ENCODE measurements around the gene PLB1.

The PLB1 gene

DNA sequence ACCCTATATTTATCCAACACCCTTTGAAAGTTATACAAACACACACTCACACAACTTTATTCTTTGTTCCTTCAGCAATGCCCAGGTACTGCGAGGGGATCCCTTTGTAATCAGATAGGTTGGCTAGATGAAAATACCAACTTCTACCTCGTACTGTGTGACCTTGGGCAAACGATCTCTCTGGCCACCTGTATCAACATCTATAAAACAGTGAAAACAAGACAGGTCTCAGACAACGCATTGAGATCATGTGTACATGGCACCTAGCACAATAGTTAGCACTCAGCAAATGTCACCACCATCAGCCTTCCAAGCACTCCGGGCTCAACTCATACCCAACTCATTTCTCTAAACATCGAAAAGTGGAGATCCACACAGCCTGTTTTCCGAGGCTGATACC lies 137.3 kb downstream of the PLB1 start:
- Mint-ChIP-seq H3K27me3 (peaks cover 0 to 5% of the 10 kb centered on the region in 2 donors), H3K4me1 (peaks cover 7% of the 10 kb centered on the region in 2 donors), H3K27ac (no peak overlapping the region), H3K36me3 (no peaks in the 10 kb centered on the region), H3K4me3 (no peak overlapping the region), H3K9me3 (no peaks in the 10 kb centered on the region)
- no peak for DNase-seq
- no peak for ATAC-seq (replicated peaks)

GRCh38 chr2:28633746-28634145 lies 137.9 kb downstream of the PLB1 start:
- peaks cover 0 to 2% of the 10 kb centered on the region in 2 donors for H3K9me3 Mint-ChIP-seq
- no peak for ATAC-seq (replicated peaks)
- no peak for DNase-seq
- H3K36me3 Mint-ChIP-seq: no peaks in the 10 kb centered on the region
- peaks cover 11 to 13% of the 10 kb centered on the region in 2 donors for H3K4me1 Mint-ChIP-seq
- H3K4me3 Mint-ChIP-seq: no peak overlapping the region
- H3K27me3 Mint-ChIP-seq: peaks cover 0 to 5% of the 10 kb centered on the region in 2 donors
- H3K27ac Mint-ChIP-seq: no peak overlapping the region

DNA sequence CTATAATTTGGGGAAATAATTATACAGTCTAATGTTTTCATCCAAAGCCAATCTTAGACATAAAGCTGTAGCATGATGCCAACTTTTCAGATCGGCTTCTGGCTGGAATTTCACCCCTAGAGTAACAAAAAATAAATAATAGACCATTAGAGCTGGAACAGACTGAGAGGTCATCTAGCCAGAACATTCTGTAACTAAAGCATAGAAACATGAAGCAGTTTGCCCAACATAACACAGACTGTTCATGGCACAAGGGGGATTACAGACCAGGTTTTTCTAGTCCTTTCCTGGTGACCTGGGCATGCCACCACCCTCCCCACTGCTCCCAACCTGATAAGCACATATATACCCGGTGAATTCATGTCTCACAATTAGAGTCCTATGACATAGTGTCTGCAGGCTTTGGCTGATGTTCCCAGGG lies 139.3 kb downstream of the PLB1 start:
- Mint-ChIP-seq H3K4me3 (no peak overlapping the region), H3K4me1 (peaks cover 16 to 27% of the 10 kb centered on the region in 2 donors), H3K27ac (no peak overlapping the region), H3K9me3 (peaks cover 0 to 2% of the 10 kb centered on the region in 2 donors), H3K36me3 (no peaks in the 10 kb centered on the region), H3K27me3 (peaks cover 5 to 6% of the 10 kb centered on the region in 2 donors)
- DNase-seq (no peak), ATAC-seq (replicated peaks) (no peak)

DNA sequence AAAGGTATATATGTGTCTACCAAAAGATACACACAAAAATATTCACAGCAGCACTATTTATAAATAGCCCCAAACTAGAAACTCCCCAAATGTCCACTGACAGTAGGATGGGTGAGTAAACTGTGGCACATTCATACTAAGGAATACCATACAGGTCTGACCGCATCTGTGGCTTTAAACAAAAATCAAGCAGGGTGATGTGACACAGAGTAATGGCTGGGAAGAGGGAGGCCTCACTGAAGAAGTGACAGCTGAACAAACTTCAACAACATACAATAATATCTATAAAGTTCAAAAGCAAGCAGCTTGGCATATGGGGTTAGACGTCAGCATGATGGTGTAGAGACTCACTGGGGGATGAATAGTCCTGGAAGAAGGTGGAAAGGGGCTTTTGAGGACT lies 140.6 kb downstream of the PLB1 start:
- ATAC-seq (replicated peaks) (no peak), DNase-seq (no peak)
- H3K27ac Mint-ChIP-seq: no peak overlapping the region
- peaks cover 5 to 6% of the 10 kb centered on the region in 2 donors for H3K27me3 Mint-ChIP-seq
- H3K4me1 Mint-ChIP-seq: peaks cover 16 to 27% of the 10 kb centered on the region in 2 donors
- no peak overlapping the region for H3K4me3 Mint-ChIP-seq
- H3K9me3 Mint-ChIP-seq: peaks cover 0 to 2% of the 10 kb centered on the region in 2 donors
- no peaks in the 10 kb centered on the region for H3K36me3 Mint-ChIP-seq

- peaks cover 16 to 27% of the 10 kb centered on the region in 2 donors for H3K4me1 Mint-ChIP-seq
- no peaks in the 10 kb centered on the region for H3K36me3 Mint-ChIP-seq
- H3K9me3 Mint-ChIP-seq: peaks cover 0 to 2% of the 10 kb centered on the region in 2 donors
- no peak overlapping the region for H3K27ac Mint-ChIP-seq
- H3K27me3 Mint-ChIP-seq: peaks cover 5 to 6% of the 10 kb centered on the region in 2 donors
- no peak for ATAC-seq (replicated peaks)
- no peak for DNase-seq
- no peak overlapping the region for H3K4me3 Mint-ChIP-seq
Observed at GRCh38 chr2:28637066-28638047, 141.5 kb downstream of the PLB1 start.

- Mint-ChIP-seq H3K27me3 (peaks cover 5 to 6% of the 10 kb centered on the region in 2 donors), H3K9me3 (peaks cover 0 to 2% of the 10 kb centered on the region in 2 donors), H3K4me1 (peaks cover 16 to 27% of the 10 kb centered on the region in 2 donors), H3K27ac (peak overlapping the region; percentile 66), H3K4me3 (peak overlapping the region in 1 of 2 donors; percentile 5), H3K36me3 (no peaks in the 10 kb centered on the region)
- DNase-seq (no peak), ATAC-seq (replicated peaks) (peak; percentile 78 to 79)
Observed at GRCh38 chr2:28638102-28638501, 142.2 kb downstream of the PLB1 start.

DNA sequence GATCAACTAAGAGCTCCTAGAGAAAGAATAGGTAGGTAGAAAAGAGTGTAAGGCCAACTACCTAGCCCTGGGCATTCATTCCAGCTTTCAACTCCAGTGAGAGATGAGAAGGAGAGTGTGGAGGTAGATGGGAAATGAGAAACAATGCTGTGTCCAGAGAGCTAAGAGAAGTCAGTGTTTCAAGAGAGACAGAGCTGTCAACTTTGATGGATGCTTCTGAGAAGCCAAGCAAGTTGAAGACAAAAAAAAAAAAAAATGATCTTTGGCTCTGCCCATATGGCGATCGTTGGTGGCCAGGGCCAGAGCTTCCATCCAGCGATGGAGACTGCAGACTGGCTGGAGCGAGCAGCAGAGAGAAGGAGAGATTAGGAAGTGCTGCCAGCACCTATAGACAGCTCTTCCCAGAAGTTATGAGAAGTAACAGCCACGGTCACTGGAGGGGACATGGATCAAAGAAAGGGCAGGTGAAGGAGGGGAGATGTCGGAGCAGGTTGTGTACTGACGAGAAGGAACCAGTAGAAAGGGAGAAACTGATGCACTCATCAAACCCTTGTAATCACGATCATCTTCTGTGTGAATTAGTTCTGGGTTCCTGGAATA lies 143.3 kb downstream of the PLB1 start:
- no peak overlapping the region for H3K27ac Mint-ChIP-seq
- ATAC-seq (replicated peaks): no peak
- H3K27me3 Mint-ChIP-seq: peaks cover 0 to 6% of the 10 kb centered on the region in 2 donors
- no peak overlapping the region for H3K4me3 Mint-ChIP-seq
- H3K9me3 Mint-ChIP-seq: peaks cover 0 to 2% of the 10 kb centered on the region in 2 donors
- H3K36me3 Mint-ChIP-seq: no peaks in the 10 kb centered on the region
- peaks cover 16 to 27% of the 10 kb centered on the region in 2 donors for H3K4me1 Mint-ChIP-seq
- DNase-seq: no peak

GRCh38 chr2:28639836-28640235 lies 144.0 kb downstream of the PLB1 start:
- Mint-ChIP-seq H3K27me3 (peaks cover 0 to 6% of the 10 kb centered on the region in 2 donors), H3K27ac (no peak overlapping the region), H3K9me3 (peaks cover 0 to 2% of the 10 kb centered on the region in 2 donors), H3K4me3 (no peak overlapping the region), H3K36me3 (no peaks in the 10 kb centered on the region), H3K4me1 (peaks cover 16 to 27% of the 10 kb centered on the region in 2 donors)
- peak; percentile 48 to 59 for ATAC-seq (replicated peaks)
- no peak for DNase-seq

- no peak overlapping the region for H3K4me3 Mint-ChIP-seq
- H3K9me3 Mint-ChIP-seq: peaks cover 0 to 2% of the 10 kb centered on the region in 2 donors
- no peaks in the 10 kb centered on the region for H3K36me3 Mint-ChIP-seq
- no peak for DNase-seq
- peaks cover 0 to 6% of the 10 kb centered on the region in 2 donors for H3K27me3 Mint-ChIP-seq
- H3K27ac Mint-ChIP-seq: no peak overlapping the region
- ATAC-seq (replicated peaks): no peak
- H3K4me1 Mint-ChIP-seq: peaks cover 16 to 27% of the 10 kb centered on the region in 2 donors
Observed at GRCh38 chr2:28640260-28640907, 144.5 kb downstream of the PLB1 start.

GRCh38 chr2:28640908-28641300 lies 145.0 kb downstream of the PLB1 start:
- H3K4me1 Mint-ChIP-seq: peaks cover 16 to 27% of the 10 kb centered on the region in 2 donors
- ATAC-seq (replicated peaks) (no peak), DNase-seq (no peak)
- H3K27ac Mint-ChIP-seq: no peak overlapping the region
- H3K4me3 Mint-ChIP-seq: no peak overlapping the region
- H3K36me3 Mint-ChIP-seq: no peaks in the 10 kb centered on the region
- H3K9me3 Mint-ChIP-seq: peaks cover 0 to 2% of the 10 kb centered on the region in 2 donors
- H3K27me3 Mint-ChIP-seq: peaks cover 0 to 6% of the 10 kb centered on the region in 2 donors

DNA sequence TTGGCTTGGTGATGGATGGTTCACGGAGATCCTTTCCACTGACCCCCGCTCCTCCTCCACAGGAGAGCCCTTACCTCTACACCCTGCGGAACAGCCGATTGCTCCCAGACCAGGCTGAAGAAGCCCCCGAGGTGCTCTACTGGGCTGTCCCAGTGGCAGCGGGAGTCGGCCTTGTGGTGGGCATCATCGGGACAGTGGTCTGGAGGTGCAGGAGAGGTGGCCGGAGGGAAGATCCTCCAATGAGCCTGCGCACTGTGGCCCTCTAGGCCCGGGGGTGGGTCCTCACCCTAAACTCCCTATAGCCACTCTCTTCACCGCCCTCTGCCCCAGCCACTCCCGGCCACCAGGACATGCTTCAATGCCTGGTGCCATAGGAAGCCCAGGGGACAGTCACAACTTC lies 146.9 kb downstream of the PLB1 start:
- Mint-ChIP-seq H3K9me3 (peaks cover 0 to 2% of the 10 kb centered on the region in 2 donors), H3K36me3 (no peaks in the 10 kb centered on the region), H3K4me3 (no peak overlapping the region), H3K27ac (no peak overlapping the region), H3K27me3 (peaks cover 0 to 6% of the 10 kb centered on the region in 2 donors), H3K4me1 (peaks cover 15 to 28% of the 10 kb centered on the region in 2 donors)
- no peak for ATAC-seq (replicated peaks)
- DNase-seq: no peak

DNA sequence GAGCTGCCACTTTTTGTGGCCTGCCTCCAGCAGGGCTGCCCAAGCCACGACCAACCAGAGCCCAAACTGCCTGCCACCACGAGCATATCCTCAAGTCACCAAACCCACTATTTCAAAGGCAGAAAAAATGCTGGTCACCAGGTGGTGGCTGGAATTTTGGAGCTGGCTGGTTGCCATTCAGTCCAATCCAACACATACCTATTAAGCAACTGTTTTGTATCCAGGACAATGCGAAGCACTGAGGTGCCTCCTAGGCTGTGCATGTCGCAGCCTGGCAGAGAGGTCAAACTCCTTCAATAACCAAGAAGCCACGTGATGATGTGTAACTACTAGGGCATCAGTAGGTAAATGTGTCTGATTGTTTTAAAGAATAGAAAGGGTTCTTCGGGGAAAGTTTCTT lies 147.5 kb downstream of the PLB1 start:
- Mint-ChIP-seq H3K36me3 (no peaks in the 10 kb centered on the region), H3K9me3 (peaks cover 0 to 2% of the 10 kb centered on the region in 2 donors), H3K27me3 (peaks cover 0 to 6% of the 10 kb centered on the region in 2 donors), H3K4me3 (no peak overlapping the region), H3K27ac (no peak overlapping the region), H3K4me1 (peaks cover 13 to 28% of the 10 kb centered on the region in 2 donors)
- DNase-seq (no peak), ATAC-seq (replicated peaks) (no peak)

DNA sequence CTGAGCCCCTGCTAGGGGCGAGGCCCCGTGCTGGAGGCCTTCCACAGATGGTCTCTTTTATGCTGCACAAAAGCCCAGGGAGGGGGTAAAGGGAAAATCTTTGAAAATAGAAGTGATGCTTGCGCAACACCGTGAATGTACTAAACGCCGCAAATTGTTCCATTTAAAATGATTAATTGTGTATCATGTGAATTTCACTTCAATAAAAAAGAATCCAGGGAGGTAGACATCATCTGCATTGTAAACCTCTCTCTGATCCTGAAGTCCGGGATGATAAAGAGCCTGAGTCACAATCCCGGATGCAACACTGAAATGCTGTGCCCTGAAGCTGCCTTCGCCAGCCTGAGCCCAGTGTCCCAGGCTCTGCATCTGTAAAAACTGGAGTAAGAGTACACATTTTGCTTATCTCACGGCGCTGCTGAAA lies 148.1 kb downstream of the PLB1 start:
- Mint-ChIP-seq H3K4me1 (peaks cover 16 to 28% of the 10 kb centered on the region in 2 donors), H3K27ac (no peak overlapping the region), H3K4me3 (no peak overlapping the region), H3K9me3 (no peaks in the 10 kb centered on the region), H3K36me3 (no peaks in the 10 kb centered on the region), H3K27me3 (peaks cover 0 to 6% of the 10 kb centered on the region in 2 donors)
- ATAC-seq (replicated peaks) (no peak), DNase-seq (no peak)

- H3K9me3 Mint-ChIP-seq: no peaks in the 10 kb centered on the region
- H3K36me3 Mint-ChIP-seq: no peaks in the 10 kb centered on the region
- no peak overlapping the region for H3K4me3 Mint-ChIP-seq
- H3K27ac Mint-ChIP-seq: no peak overlapping the region
- no peak for DNase-seq
- peaks cover 22 to 28% of the 10 kb centered on the region in 2 donors for H3K4me1 Mint-ChIP-seq
- H3K27me3 Mint-ChIP-seq: no peaks in the 10 kb centered on the region
- no peak for ATAC-seq (replicated peaks)
Observed at GRCh38 chr2:28644760-28645159, 148.9 kb downstream of the PLB1 start.

All from stimulated activated naive B cell treated with anti-CD40 and anti-IgM and Interleukin-4, amounts not matched to agents 10 μg/mL and 1 μg/mL and 100 μg/mL, for 72 hours (primary cell).